CD4-positive, alpha-beta T cell treated with Interleukin-21 for 1 hour (primary cell): ENCODE data around the gene NTMT2.

Experiments used
- DNase-seq: peaks from one replicate; pipeline ENCODE4 v3.0.0-alpha.2; 2020

NTMT2 gene

GRCh38 chr1:170213596-170213995, 67.8 kb downstream of the NTMT2 start:
- no peak for DNase-seq

- no peak for DNase-seq
Measured at GRCh38 chr1:170214117-170215032, 68.6 kb downstream of the NTMT2 start.

- no peak for DNase-seq
Measured at GRCh38 chr1:170215072-170215885, 69.5 kb downstream of the NTMT2 start.

- DNase-seq, result no peak
Measured at GRCh38 chr1:170217517-170218256, 71.9 kb downstream of the NTMT2 start.

- no peak for DNase-seq
Measured at GRCh38 chr1:170218257-170218650, 72.5 kb downstream of the NTMT2 start.
